HK-2 (cell line): ENCODE results near the gene ADORA2B.
"Not testable (repeated sequence)": the region's sequence is repeated elsewhere in the genome, so short reads cannot be mapped to it uniquely, and the experiment has no call there.

Source experiments
- DNase-seq: peaks from one replicate; pipeline ENCODE4 v3.0.0-alpha.2; 2018; ENCODE audit not compliant: unreplicated experiment

ADORA2B gene

DNA sequence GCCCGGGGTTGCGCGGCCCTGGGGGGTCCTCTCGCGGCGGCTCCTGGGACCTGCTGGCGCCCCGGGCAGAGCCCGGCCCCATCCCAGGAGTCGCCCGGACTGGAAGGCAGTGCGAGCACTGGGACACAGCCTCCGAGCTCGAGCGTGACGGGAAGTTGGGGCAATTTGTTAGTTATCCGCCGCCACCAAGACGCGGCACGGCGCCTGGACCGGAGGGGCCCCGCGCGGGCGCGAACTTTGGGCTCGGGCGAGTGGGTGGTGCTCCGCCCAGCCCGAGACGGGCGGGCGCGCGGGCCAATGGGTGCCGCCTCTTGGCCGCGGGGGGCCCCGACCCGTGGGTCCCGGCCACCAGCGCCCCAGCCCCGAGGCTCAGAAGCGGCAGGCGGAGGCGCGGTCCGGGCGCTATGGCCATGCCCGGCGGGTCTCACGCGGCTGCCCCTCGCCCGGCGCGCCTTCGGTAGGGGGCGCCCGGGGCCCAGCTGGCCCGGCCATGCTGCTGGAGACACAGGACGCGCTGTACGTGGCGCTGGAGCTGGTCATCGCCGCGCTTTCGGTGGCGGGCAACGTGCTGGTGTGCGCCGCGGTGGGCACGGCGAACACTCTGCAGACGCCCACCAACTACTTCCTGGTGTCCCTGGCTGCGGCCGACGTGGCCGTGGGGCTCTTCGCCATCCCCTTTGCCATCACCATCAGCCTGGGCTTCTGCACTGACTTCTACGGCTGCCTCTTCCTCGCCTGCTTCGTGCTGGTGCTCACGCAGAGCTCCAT is at the start of gene ADORA2B:
ADORA2B (plus strand) TSS at position 372 of the 768 bp plus-strand sequence; CDS start at position 491, 119 bp downstream.
- DNase-seq = peak; percentile 76

DNA sequence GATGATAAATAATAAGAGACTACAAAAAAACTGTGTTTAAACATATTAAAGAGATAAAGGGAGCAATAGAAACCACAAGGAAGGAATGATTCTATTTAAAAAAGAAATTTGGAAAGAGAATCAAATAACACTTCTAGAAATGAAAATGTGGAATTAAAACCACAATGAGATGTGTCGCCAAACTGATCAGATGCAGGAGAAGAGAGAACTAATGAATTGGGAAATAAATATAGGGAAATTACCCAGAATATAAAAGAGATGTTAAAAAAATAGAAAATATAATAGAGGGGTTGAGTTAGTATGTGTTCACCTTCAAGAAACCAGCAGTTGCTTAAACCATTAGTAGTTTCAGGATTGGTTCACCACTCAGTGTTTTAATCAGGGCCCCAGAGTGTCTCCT is 48.7 kb upstream of the ADORA2B start:
- DNase-seq = no peak

DNA sequence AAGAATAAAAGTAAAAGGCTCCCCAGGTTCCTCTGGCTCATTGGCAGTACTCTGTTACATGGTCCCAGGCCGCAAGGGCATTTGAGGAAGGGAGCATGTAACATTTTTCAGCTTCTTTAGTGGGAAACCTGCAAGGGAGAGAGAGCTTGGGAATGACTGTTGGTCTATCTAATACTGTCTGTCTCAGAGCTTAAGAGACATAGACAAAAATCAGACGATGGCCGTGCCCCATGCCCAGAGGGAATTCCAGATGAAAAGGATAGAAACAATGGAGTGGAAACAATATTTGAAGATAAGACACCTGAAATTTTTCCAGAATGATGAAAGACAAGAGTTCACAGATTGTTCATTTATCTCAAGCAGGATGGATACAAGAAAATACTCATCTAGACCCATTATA is 48.1 kb upstream of the ADORA2B start:
- DNase-seq = no peak

DNA sequence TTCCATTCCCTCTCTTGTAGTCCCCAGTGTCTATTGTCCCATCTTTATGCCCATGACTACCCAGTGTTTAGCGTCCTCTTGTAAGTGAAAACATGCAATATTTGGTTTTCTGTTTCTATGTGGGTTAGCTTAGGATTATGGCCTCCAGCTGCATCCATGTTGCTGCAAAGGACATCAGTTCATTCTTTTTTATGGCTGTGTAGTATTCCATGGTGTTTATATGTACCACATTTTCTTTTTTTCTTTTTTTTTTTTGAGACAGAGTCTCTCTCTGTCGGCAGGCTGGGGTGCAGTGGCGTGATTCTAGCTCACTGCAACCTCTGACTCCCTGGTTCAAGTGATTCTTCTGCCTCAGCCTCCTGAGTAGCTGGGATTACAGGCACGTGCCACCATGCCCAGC is 45.3 kb upstream of the ADORA2B start:
- not testable (repeated sequence) for DNase-seq

DNA sequence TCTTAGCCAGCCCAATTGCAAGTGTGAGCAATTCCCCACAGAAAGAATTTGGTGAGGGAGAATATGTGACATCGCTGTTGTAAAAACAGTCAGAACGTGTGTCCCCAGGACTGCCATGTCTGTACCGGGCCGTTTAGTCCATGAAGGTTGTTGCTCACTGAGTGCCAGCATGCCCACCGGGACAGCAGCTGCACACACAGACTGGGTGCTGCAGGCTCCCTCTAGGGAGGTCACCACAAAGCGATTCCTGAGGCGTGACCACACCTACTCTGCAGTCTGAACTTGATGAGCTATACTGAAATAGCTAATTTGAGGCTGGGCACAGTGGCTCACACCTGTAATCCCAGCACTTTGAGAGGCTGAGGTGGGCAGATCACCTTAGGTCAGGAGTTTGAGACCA is 44.1 kb upstream of the ADORA2B start:
- no peak for DNase-seq

DNA sequence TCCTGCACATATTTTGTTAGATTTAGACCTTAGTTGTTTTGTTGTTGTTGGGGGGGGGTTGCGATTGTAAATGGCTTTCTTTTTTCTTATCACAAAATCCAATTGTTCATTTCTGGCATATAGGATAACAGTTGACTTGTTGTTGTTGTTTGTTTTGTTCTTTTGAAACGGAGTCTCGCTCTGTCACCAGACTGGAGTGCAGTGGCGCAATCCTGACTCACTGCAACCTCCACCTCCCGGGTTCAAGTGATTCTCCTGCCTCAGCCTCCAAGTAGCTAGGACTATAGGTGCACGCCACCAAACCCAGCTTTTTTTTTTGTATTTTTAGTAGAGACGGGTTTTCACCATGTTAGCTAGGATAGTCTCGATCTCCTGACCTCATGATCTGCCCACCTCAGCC is 39.7 kb upstream of the ADORA2B start:
- not testable (repeated sequence) for DNase-seq

DNA sequence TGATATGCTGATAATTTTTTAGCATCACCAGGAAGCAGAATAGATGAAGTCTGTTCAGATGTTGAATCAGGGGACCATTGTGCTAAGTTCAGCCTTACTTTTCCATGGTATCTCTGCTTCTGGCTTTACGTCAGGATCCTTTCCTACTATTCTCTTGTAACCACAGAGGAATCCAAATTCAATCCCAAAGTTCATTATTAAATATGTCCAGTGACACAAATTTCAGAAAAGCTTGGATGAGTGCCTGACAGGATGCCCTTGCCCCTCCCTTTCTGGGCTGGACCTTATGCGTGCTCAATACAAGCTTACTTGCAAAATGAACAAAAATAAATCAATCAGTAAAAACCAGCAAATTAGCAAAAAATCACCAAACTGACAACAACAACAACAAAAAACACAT is 37.6 kb upstream of the ADORA2B start:
- DNase-seq = no peak

DNA sequence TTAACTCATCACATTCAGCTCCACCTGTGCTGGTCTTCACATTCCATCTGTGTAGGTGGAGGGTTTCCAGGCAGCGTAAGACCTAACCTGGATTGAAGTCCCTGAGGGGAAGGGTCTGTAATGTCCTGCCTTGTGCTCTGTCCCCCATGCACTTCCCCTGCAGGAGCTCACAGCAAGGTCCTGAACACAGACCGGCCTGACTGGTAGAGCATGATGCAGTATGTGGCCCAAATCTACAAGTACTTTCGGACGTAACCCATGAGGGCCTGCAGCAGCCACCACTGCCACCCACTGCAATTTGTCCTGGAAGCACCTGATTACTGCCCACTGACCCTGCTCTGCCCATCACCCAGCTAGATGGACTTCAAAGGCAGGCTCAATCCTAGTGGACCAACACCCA is 36.6 kb upstream of the ADORA2B start:
- DNase-seq = no peak

DNA sequence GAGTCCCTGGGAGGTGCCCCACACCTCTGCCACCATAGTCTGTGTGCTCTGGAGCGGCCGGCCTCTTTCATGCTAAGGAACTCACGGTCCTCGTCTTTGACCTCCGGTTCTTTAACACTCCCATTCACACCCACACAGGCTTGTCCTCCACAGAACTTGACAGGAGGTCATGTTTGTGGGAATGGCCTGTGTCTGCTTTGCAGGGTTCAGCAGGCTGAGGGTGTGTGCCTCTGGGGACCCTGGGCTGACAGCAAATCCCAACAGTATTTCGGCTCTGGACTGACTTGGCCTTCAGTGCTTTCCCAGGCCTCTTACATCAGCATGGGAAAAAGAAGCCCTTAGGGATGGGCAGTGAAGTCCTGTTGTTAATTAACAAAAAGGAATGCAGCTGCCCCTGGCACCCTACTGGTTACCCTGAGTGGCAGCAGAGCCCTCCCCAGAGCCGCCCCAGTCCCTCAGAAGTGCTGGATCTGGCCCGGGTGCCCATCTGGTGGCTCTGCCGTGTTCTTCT is 35.4 kb upstream of the ADORA2B start:
- DNase-seq = peak; percentile 24

DNA sequence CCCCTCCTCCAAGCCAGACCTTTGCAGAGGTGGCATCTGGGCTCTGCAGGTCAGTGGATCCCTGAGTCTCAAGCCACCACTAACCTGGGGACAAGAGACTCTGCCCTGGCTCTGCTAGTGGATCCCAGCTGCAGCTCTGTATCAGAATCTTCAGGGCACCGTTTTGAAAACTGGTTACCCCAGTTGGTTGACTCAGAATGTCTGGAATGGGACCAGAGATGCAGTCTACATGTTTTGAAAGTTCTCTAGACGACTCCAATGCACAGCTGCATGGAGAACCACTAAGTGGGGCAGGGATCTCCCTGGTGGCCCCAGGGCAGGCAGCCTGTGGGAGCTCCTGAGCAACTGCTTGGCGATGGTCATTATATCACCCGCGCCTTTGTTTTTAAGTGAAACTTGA is 34.1 kb upstream of the ADORA2B start:
- no peak for DNase-seq

DNA sequence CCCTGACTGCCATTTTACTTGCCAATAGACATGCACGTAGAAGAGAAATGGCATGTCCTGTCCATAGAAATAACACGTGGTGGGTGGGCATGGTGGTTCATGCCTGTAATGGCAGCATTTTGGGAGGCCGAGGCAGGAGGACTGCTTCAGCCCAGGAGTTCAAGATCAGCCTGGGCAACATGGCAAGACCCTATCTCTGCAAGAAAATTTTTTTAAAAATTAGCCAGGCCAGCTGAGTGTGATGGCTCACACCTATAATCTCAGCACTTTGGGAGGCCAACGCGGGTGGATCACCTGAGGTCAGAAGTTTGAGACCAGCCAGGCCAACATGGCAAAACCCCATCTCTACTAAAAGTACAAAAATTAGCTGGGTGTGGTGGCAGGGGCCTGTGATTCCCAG is 33.2 kb upstream of the ADORA2B start:
- DNase-seq = not testable (repeated sequence)

DNA sequence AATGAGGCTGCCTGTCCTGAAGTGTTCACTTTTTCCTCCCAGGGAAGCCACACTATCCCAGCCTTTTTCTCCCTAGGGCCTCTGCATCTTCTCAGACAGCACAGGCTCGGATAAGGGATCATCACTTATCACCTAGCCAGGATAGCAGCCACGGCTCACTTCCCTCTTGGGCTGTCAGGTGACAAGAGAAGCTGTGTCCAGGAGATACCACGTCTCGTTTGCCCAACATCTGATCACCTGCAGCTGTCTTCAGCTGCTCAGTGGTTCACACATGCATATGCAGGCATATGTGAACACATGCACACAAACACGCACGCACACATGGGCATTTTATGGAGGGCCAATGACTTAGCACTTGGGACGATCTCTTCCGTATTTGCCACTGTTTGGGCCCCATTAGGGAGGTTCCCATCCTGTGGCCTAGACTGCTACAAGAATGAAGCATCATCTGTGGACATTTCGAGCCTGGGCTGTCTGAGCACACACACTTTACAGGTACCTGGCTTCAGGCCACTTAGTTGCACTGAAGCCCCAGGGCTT is 32.4 kb upstream of the ADORA2B start:
- DNase-seq = no peak

DNA sequence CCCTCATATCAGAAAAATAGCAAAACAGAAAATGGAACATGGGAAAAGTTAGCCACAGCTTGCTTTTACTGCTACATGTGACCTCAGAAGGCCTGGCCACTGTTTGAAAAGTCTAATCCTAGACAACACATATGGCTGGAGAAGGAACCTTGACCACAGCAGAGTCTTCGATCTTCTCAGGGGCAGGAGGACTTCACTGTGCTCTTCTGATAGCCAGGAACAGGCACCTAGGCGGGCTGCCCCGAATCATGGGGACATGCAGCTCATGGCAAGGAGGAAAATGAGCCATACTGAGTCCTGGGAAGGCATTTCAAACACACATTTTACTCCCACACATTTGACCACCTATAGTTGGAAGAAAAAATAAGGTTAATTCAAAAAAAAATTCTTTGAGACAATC is 31.1 kb upstream of the ADORA2B start:
- no peak for DNase-seq

DNA sequence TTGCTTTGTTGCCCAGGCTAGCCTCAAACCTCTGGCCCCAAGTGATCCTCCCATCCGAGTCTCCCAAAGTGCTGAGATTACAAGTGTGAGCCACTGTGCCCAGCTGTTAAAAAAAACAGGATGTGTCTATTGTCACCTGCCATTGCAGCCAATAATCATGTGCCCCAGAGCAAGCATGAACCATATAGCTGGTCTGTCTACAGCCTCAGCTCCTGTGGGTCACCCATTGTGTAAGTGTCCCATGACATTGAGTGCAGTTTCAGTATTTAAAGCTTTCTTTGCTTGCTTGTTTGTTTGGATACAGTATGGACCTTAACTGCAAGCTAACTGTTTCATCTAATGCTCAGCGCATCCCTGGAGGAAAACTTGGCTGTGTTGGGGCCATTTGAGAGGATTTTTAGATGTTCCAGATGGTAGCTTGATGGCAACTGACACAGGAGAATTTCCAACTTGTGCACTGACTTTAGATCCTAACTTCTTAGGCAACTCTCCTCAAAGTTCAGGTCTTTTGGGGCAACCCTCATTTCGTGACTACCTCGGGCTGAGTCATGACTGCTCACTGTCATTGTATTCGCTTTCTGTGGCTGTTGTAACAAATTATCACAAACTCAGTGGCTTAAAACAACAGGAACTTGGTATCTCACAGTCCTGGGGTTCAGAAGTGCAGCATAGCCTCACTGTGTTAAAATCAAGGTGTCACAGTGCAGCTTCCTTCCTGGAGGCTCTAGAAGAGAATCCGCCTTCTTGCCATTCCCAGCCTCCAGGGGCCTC is 30.3 kb upstream of the ADORA2B start:
- DNase-seq = no peak

DNA sequence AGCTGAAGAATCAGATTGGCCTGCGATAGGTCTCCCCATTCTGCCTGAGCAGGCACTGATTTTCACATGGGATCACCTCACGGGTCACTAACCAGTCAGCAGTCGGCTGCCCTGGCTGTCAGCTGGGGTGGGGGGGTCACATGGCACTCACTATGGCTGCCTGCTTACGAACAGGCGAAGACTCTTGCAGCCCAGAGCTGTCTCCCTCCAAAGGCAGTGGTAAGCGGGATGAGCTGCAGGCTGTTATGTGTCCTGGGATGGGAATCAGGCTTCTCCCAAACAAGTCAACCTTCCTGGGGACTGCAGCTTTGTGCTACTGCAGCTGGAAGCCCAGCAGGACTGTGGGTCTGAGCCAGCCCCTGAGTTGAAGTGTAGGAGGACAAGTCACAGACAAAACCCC is 29.0 kb upstream of the ADORA2B start:
- DNase-seq = no peak

DNA sequence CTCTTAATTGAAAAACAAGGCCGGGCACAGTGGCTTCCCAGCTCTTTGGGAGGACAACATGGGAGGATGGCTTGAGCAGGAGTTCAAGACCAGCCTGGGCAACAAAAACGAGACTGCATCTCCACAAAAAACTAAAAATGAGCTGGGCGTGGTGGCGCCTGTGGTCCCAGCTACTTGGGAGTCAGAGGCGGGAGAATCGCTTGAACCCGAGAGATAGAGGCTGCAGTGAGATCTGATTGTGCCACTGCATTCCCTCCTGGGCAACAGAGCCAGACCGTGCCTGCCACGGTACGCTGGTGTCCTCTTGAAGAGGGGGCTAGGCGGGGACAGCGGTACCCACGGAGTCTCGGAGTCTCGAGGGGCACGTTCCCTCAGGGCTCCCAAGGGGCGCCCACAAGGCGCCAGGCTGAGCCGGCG is 27.9 kb upstream of the ADORA2B start:
- no peak for DNase-seq

DNA sequence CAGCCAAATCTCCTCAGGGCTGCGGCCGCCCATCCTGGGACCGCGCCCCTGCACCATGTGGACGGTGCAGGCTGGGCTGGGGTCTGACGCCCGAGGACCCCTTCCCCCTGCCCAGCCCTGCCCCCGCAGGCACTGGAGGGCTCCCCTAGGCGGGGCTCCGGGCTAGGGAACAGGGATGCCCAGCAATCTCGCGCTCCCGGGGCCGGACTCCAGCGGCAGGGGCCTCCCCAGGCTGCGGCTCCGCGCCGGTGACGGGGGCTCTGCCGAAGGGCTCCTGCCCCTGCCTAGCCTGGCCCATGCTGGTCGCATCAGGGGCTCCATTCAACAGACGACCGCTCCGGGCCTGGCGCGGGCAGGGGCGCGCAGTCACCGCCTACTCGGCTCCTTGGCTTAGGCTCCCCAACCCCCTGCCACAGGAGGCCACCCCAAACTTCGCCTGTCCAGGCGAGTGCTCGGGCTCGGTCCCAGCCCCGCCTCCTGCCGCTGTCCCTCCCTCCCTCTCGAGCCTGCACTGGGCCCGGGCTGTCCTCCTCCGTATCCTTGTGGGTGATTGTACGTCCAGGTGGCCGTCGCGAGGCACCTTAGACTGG is 27.4 kb upstream of the ADORA2B start:
- DNase-seq = no peak

DNA sequence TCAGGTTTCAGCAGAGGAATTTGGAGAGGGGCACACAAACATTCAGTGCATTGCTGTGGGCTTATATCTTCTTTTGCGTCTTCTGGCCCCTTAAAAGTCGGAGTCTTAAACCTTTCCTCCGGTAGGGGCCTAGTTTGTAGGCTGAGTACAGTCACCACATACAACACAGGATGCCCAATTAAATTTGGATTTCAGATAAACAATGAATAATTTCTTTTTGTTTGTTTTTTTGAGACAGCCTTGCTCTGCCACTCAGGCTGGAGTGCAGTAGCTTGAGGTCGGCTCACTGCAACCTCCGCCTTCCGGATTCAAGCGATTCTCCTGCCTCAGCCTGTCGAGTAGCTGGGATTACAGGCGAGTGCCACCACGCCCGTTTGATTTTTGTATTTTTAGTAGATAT is 26.7 kb upstream of the ADORA2B start:
- no peak for DNase-seq

DNA sequence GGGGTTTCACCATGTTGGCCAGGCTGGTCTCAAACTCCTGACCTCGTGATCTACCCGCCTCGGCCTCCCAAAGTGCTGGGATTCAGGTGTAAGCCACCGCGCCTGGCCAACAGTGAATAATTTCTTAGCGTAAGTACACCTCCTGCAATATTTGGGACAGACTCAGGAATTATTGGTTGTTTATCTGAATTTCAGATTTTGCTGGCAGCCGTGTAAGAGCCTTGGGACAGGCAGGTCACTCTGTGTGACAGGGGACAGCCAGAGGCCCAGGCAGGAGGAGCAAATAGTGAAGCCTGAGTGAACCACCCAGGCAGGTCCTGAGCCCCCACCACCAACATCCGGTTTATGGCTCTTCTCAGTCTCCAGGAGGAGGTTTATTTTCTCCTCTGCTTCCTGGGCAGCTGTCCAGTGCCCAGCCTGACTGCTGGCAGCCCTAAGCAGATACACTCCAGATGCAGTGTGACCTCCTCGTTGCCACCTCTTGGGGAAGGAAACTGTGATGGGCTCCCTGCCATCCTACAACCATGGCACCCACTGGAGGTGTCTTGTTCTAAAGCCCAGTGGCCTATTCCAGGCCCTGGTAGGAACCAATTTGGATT is 26.2 kb upstream of the ADORA2B start:
- no peak for DNase-seq

DNA sequence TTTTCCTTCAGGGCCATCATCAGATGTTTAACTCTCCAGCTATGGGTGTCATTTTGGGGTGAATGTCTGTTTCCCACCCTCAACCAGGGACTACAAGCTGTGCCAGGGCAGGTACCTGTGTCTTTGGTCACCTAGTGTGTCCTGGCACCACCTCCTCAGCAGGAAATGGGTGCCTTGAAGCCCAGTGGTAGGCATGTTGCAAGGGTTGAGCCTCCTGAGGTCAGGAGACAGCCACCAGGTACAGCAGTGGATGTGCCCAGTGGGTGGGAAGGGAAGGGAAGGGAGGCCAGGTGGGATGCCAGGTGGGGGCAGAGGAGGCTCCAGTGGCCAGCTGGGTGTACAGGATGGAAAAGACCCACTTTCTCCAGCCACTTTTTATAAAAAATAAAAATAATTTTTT is 25.5 kb upstream of the ADORA2B start:
- DNase-seq = no peak

DNA sequence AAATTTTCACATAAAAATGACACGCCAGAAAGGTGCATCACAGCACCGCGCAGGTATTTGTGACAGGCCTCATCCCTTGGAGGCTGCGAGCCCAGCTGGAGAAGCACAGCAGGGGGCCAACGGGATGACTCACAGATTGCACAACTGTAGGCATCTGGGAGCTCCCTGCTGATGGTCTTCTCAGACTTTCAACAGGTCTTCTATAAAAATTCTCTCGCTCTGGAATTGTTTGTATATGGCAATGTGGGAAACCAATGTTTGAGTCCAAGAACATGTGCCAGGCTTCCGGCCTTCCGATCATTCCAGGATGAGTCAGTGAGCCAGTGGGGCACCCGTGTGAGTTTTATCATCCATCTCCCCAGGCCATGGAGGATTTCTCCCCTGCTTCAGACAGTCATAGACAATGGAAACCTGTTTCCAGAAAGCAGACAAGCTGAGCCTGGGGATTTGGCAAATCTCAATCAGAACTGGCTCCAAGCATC is 24.1 kb upstream of the ADORA2B start:
- DNase-seq = peak; percentile 14

DNA sequence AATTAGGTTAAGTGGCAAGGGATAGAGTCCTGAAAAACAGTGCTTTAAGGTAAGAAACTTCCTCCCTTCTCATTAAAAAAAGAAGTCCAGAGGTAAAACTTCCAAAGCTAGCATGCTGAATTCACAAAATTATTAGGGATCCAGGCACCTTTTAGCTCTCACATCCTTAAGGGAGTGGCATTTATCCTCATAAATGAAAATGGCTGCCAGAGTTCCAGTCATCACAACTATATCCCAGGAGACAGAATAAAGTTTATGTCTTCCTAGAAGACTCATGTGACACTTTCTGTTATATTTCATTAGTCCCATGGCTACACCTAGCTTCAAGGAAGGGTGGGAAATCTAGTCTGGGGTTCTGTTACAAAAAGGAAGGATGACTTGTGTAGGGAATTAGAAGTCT is 23.3 kb upstream of the ADORA2B start:
- DNase-seq = no peak
